NCI-H345 (cell line): ENCODE measurements around the gene DSG1.
A peak's percentile ranks its signal among the peaks of the same experiment; 100 is the strongest.
"Not testable (repeated sequence)": the region's sequence is repeated elsewhere in the genome, so short reads cannot be mapped to it uniquely, and the experiment has no call there.

Experiments
- DNase-seq: peaks from one replicate; lab custom pipeline; 2025; lab: John Stamatoyannopoulos, UW

Gene DSG1

DNA sequence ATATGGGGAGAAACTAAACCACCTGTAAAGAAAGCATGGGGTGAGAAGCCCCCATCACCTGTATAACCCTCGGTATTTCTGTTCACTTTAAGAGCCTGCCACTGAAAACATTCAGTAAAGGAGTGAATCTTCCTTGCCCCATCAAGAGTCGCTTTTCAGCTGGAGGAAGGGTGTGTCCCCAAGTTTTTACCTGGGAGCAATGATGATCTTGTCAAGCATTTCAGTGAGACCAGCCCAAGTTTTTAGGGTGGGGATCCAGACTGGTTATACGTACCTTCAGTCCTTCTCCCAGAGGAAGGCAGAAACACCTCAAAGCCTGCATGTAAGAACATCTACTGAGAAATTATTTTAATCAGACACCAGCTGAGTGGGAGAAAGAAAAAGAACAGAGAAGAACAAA lies at the start of gene DSG1:
Gene DSG1 (plus strand): TSS at position 301 of the 400 bp plus-strand sequence. CDS start 141 bp downstream, outside the sequence.
- no peak for DNase-seq

DNA sequence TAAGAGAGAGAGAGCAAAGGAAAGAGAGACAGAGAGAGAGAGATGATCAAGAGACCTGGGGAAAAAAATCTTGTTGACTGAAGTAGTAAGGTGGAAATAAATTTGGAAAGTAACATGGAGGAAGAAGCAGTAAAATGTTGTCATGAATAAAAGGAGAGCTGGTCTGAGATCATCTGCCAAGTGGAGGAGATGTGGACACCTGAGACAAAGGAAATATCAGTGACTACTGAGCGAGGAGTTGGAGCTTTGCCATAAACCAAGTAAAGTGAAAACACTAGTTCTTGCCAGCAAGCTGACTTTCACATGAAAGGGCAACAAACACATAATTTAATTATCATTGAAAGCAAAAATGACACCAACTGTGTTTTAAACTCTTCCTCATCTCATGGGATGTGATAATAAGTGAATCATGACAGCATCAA lies 49.0 kb upstream of the DSG1 start:
- DNase-seq = peak; percentile 48

- no peak for DNase-seq
These were observed 48.4 kb upstream of the DSG1 start for GRCh38 chr18:31269566-31269965.

DNA sequence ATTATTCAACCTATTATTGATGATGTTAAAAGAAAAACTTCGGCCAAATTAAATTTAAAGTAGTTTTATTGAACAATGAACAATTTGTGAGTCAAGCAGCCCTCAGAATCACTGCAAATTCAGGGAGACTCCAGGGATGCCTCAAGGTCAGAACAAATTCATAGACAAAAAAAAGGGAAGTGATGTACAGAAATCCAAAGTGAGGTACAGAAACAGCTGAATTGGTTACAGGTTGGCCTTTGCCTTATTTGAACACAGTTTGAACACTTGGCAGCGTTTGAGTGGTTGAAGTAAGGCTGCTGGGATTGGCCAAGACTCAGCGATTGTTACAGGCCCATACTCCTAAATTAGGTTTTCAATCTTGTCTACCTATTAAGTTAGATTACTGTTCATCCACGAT lies 47.4 kb upstream of the DSG1 start:
- no peak for DNase-seq

DNA sequence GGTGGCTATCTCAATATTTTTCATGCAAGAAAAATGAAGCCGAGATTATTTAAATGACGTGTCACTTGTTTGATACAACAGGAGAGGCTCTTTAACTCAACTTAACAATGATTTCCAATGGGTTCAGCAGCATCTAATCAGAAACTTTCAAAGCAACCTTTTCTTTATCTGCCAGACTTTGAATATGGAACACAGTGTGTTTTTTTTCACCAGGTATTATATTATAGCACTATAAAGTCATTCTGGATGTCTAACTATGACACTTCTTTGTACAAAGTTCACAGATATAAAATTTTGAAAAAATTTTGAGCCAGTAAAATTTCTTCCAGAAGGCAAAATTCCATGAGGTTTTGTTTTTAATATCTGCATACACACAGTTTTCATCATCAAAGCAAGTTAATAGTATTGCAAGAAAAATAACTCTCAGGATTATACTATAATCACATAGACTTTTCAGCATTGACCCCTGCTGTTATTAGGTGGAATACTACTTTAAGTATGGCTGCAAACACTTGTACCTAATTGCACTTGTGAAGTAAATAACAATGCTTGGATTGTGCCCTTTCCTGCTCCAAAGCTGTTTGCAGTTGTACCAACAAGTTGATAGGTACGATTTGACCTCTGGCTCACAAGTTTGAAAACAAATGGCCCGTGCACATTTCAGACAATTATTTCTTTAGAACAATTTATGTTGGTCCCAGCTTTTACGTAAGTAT lies 44.0 kb upstream of the DSG1 start:
- no peak for DNase-seq

DNA sequence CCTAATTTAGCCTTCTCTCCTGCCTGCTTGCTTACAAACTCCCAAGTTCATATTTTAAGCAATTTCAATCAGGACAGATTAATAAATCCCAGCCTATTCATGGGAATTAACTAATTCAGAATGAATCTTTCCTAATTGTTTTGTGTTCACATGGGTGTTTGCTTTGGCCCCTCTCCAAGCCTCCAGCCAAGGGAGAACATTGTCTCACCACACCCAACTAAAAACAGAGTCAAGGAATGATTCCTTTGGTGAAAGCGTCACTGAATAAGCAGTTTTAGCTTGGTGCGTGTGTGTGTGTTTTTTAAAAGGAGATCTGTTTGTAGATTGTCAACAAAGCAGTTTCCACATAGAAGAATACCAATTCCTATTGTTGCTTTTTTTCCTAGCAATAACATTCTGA lies 43.0 kb upstream of the DSG1 start:
- peak; percentile 45 for DNase-seq

DNA sequence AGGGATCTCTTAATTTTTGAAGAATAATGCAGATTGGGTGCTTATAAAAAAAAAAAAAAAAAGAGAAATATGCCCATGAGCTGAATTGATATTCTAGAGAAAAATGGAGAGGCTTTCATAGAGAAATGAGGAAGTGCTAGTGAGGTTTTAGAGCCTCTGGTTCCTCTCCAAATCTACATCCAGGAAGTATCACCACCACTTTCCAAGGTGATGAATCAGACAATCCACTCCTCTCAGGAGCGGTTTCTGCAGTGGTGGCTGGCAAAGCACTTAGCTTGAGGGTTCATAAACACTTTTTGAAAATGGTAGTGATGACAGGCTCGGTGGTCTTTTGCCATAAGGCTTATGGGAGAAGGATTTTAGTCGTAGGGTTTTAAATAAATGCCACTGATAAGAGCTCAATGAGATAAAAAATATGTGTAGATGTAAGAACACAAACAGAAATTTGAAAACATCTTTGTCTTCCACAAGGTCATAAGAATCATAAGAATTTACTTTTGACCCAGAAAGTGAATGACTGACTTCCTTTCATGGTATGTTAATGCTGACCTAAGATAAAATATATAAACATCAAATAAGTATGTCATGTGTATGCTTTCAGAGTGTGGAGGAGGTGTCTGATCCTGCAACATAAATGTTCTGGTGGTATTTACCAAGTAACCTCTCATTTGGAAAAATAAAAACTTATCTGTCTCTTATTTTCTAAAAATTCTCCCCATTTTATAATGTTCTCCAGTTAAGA lies 42.1 kb upstream of the DSG1 start:
- no peak for DNase-seq

GRCh38 chr18:31278609-31279071 lies 39.3 kb upstream of the DSG1 start:
- DNase-seq = no peak

- no peak for DNase-seq
These were observed 37.5 kb upstream of the DSG1 start for GRCh38 chr18:31280502-31280901.

DNA sequence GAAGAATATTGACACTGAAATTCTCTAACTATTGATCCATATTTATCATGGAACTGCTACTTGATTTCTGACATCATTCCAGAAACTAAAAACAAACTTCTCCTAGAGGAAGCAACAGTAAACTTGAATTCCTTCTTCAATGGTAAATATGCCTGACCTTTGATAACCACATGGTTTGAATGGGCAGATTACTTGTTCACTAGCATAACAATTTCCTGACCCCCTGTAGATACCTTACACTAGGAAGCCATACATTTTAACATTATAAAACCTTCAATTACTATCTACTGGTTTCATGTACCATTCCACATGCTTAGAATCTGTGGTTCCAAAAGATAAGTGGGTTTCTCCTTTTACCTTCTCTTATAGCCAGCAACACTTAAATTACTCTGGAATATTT lies 36.5 kb upstream of the DSG1 start:
- DNase-seq = no peak

DNA sequence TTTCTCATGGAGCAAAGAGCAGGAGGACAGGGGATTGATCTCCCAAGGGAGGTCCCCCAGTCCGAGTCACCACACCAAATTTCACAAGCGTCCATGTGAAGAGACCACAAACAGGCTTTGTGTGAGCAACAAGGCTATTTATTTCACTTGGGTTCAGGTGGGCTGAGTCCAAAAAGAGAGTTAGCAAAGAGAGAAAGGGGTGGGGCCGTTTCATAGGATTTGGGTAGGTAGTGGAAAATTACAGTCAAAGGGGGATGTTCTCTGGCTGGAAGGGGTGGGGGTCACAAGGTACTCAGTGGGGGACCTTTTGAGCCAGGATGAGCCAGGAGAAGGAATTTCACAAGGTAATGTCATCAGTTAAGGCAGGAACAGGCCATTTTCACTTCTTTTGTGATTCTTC lies 28.5 kb upstream of the DSG1 start:
- DNase-seq = not testable (repeated sequence)

DNA sequence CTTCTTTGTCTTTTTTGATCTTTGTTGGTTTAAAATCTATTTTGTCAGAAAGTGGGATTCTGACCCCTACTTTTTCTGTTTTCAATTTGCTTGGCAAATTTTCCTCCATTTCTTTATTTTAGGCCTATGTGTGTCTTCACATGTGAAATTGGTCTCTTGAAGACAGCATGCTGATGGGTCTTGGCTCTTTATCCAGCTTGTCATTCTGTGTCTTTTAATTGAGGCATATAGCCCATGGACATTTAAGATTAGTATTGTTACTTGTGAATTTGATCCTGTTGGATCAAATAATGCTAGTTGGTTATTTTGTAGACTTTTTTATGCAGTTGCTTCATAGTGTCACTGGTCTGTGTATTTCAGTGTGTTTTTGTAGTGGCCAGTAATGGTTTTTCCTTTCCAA lies 26.3 kb upstream of the DSG1 start:
- no peak for DNase-seq

- no peak for DNase-seq
These were observed 23.7 kb upstream of the DSG1 start for GRCh38 chr18:31294199-31294747.

DNA sequence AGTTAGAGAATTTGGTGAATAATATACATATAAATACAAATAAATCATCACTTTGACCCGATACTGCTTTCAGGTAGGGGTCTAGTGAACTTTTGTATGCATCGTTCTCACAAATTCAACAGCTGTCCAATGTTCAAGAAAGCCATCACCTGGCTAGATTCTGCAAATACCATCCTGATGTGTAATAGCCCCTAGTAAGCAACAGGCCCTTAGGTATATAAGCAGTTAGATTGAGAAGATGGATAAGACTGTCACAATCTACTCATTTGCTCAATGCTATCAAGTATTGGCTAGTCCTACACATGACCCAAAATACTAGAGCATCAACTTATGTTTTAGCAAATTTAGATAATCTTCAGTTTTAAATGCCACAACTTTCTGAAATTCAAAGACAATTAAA lies 20.7 kb upstream of the DSG1 start:
- DNase-seq = no peak

DNA sequence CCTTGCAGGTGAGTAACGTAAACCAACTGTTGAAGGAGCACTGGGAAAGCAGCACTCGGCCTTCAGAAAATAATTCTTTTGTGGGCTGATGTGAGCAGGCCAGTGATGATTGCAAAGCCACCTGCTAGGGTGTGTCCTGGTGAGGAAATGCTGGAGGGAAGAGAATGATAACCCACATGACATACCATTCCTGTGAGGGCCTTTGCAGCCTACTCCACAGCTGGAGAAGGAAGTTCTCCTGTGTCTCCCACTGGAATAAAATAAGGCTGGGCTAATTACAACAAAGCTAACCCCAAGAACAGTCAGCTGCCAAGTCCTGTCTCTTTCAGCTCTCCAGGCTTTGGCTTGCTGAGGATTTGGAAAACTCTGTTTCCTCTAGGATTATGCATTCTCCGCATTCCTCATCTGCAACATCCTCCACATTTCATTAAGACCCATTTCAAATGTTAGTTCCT lies 16.7 kb upstream of the DSG1 start:
- no peak for DNase-seq

DNA sequence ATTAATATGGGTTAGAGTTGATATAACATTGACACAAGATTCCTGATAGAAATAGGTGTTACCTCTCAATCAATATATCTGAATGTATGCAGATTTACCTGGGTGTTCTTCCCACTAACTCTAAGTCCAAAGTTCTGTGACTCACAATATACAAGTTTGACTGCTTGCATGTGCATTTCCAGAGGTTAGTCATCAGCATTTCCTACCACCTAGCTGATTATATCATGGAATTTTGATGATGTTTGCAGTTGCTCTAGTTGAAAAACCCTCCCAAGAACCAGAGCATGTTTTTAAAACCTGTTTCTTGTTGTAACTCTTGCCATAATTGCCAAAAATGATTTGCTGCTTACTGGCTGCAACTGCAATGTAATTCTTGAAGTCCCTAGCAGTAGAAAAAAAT lies 15.0 kb upstream of the DSG1 start:
- DNase-seq = no peak

DNA sequence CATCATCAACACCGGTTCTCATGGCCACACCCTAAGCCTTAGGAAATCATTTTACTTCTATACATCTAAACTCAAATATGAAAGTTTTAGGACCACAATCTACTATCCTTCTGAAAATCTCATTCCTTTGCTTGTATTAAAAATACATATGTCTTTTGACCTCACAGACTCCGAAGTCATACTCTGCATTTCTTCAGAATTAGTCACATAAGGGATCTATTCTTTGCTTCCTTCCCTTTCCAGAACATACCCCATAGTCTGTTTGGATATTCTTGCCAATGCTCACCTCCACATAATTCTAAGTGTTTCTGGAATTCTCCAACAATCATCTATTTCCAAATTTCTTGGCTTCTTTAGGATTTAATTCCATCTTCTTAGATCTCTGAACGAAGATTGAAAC lies 14.2 kb upstream of the DSG1 start:
- DNase-seq = no peak

GRCh38 chr18:31309115-31309514 lies 8.8 kb upstream of the DSG1 start:
- DNase-seq = no peak

- no peak for DNase-seq
These were observed 986 bp upstream of the DSG1 start for GRCh38 chr18:31316974-31317373.

- DNase-seq = no peak
These were observed 3.8 kb downstream of the DSG1 start for GRCh38 chr18:31321719-31322118.

DNA sequence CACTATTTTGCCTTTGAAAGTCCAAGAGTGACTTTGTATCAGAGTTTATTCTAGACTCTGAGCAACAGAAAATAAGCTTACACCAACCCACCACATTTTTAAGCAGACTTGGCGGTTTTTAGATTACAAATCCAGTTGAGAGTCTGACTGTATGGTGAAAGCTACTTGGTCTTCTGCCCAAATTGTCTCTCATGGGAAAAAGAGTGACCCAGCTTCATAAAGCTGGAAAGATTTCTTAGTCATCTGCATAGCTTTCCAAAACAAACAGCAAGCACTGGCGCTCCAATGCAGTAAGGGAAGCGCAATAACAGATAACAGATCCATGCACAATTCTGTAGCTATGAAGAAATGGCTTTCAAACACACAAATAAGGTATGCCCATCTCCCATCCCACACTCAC lies 7.1 kb downstream of the DSG1 start:
- no peak for DNase-seq

GRCh38 chr18:31329787-31330438 lies 12.0 kb downstream of the DSG1 start:
- DNase-seq = no peak

GRCh38 chr18:31343454-31343853 lies 25.5 kb downstream of the DSG1 start:
- DNase-seq = no peak
